AG04450 (cell line): Measurements from ENCODE around the gene FGF21. TPM values are rescaled to one million over a fixed set of nuclear protein-coding genes. Genes with fewer than 3 reads are reported as not detected.

Experiments used
- CTCF ChIA-PET: fragments of 300-600, 350-600 bp; formaldehyde crosslinking; extraction: SDS; loops from one replicate; lab custom pipeline; 2022; ENCODE audit warnings: antibody characterized with exemption, inconsistent platforms; lab: Charles Lee
- POLR2A ChIA-PET: fragments of 350-600 bp; formaldehyde crosslinking; extraction: SDS; loops from one replicate; lab custom pipeline; 2021; ENCODE audit warnings: antibody characterized with exemption, inconsistent platforms; lab: Yijun Ruan, JAX
- DNase-seq: peaks from one replicate; pipeline ENCODE4 v3.0.0-alpha.2; 2011; ENCODE audit warnings: low read depth, low spot score
- H3K27ac ChIP-seq: one replicate; pipeline ENCODE4 v1.5.1; 2012; ENCODE audit warnings: low read depth, low read length, control low read depth
- H3K27me3 ChIP-seq: one replicate; pipeline ENCODE4 v1.6.0; 2012; ENCODE audit warnings: low read length; ENCODE audit not compliant: control insufficient read depth, insufficient read depth
- H3K4me3 ChIP-seq: 2 replicates; pipeline ENCODE4 v1.5.1; 2011; ENCODE audit warnings: mild to moderate bottlenecking, low read depth, low read length, control low read depth
- H3K9me3 ChIP-seq: 2 replicates; pipeline ENCODE4 v1.5.1; 2012; ENCODE audit warnings: low read length; ENCODE audit not compliant: control insufficient read depth, insufficient read depth
- CTCF ChIP-seq: IDR thresholded peaks from 2 replicates; pipeline ENCODE4 v1.5.1; 2011; ENCODE audit warnings: low read depth, low read length, control low read depth, inconsistent platforms
- polyA minus RNA-seq: library from RNA; depleted of rRNA, polyadenylated mRNA; stranded (reverse); fragments of >200 nt; gene quantifications from 2 replicates; pipeline ENCODE4 v1.2.3, GENCODE V29; 2011; rRNA and poly(A)+ RNA removed
- polyA plus RNA-seq: library from polyadenylated mRNA; depleted of rRNA; stranded (reverse); fragments of >200 nt; gene quantifications from 2 replicates; pipeline ENCODE4 v1.2.3, GENCODE V29; 2011; rRNA removed

The FGF21 gene
- polyA plus RNA-seq (not detected in 2 replicates), polyA minus RNA-seq (not detected in 2 replicates)

GRCh38 chr19:48755084-48755641 lies at the start of gene FGF21:
Gene FGF21 (plus strand): TSS chr19:48755524. CDS start chr19:48756237, 713 bp downstream.
- ChIA-PET POLR2A (no interaction called here), CTCF (no interaction called here)
- Histone ChIP-seq H3K27me3 (peaks cover 30% of the 10 kb centered on the region), H3K9me3 (peaks cover 5% of the 10 kb centered on the region; the same call in 1 of the 2 replicates), H3K27ac (no peak within 1 kb of the TSS), H3K4me3 (no peak within 1 kb of the TSS)
- no peak for TF ChIP-seq CTCF
- DNase-seq = no peak

DNA sequence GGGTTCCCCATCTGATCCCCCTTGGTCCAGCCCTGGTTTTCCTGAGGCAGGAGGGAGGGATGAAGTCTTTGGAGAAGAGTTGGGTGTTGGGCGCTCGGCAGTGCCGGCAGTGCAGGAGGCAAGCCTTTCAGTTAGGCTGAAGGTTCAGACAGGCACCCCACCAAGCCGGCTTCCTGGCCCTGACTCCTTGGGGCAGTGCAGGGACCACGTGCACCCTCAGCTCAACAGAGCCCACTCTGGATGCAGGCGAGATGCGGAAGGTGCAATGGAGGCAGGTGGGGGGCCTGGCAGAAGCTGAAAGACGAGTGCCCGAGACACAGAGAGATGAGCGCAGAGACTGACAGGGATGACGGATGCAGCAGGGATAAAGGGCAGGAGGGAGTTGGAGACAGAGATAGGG lies 46.9 kb upstream of the FGF21 start:
- Histone ChIP-seq H3K27me3 (no peaks in the 10 kb centered on the region), H3K9me3 (peaks cover 8% of the 10 kb centered on the region), H3K4me3 (no peak overlapping the region), H3K27ac (no peak overlapping the region)
- DNase-seq = no peak
- CTCF ChIA-PET = no interaction called here
- TF ChIP-seq CTCF = no peak
- POLR2A ChIA-PET = no interaction called here

GRCh38 chr19:48711106-48711662 lies 44.1 kb upstream of the FGF21 start:
- ChIA-PET CTCF (interaction anchor here (0.6 kb wide), 1 partner anchor 261 kb away, joined by 3 read pairs; no protein-coding TSS in a partner anchor), POLR2A (interaction anchor here (0.6 kb wide), 1 partner anchor 15 kb away, joined by 3 read pairs; the partner anchor contains the start of gene FUT2)
- no peak for TF ChIP-seq CTCF
- no peak for DNase-seq
- Histone ChIP-seq H3K27me3 (no peaks in the 10 kb centered on the region), H3K27ac (no peak overlapping the region), H3K9me3 (peaks cover 5% of the 10 kb centered on the region), H3K4me3 (no peak overlapping the region)

- no peak overlapping the region for H3K27ac ChIP-seq
Observed at GRCh38 chr19:48713041-48713863, 42.1 kb upstream of the FGF21 start.

More at GRCh38 chr19:48713041-48713863, 42.1 kb upstream of the FGF21 start:
- peak; percentile 48 for TF ChIP-seq CTCF
- ChIA-PET POLR2A (interaction anchor here (1.5 kb wide), 1 partner anchor 12 kb away, joined by 5 read pairs; no protein-coding TSS in a partner anchor), CTCF (interaction anchor here (1.4 to 2.1 kb wide), 2 partner anchors 13 to 38 kb away, joined by 4 to 7 read pairs; no protein-coding TSS in a partner anchor)
- H3K4me3 ChIP-seq = peak overlapping the region; percentile 82
- peaks cover 5% of the 10 kb centered on the region for H3K9me3 ChIP-seq
- DNase-seq = no peak
- H3K27me3 ChIP-seq = no peaks in the 10 kb centered on the region
